Activated naive CD8-positive, alpha-beta T cell (primary cell): Measurements from ENCODE around the gene THOP1.

Source experiments
- H3K27ac Mint-ChIP-seq: one replicate; pipeline ENCODE4 v1.8.0; 2021; ENCODE audit warnings: mixed read lengths
- H3K27me3 Mint-ChIP-seq: one replicate; pipeline ENCODE4 v1.8.0; 2021; ENCODE audit warnings: mixed read lengths
- H3K36me3 Mint-ChIP-seq: one replicate; pipeline ENCODE4 v1.8.0; 2021; ENCODE audit warnings: mixed read lengths
- H3K4me1 Mint-ChIP-seq: one replicate; pipeline ENCODE4 v1.8.0; 2021; ENCODE audit warnings: low read depth, mixed read lengths
- H3K4me3 Mint-ChIP-seq: one replicate; pipeline ENCODE4 v1.8.0; 2021; ENCODE audit warnings: mild to moderate bottlenecking, mixed read lengths
- H3K9me3 Mint-ChIP-seq: one replicate; pipeline ENCODE4 v1.8.0; 2021; ENCODE audit warnings: low read depth, mixed read lengths

The THOP1 gene

GRCh38 chr19:2827840-2828489 lies 42.7 kb downstream of the THOP1 start:
- H3K27me3 Mint-ChIP-seq: no peaks in the 10 kb centered on the region
- H3K27ac Mint-ChIP-seq: no peak overlapping the region
- H3K36me3 Mint-ChIP-seq: peaks cover 11% of the 10 kb centered on the region
- no peaks in the 10 kb centered on the region for H3K4me1 Mint-ChIP-seq
- H3K4me3 Mint-ChIP-seq: no peak overlapping the region
- H3K9me3 Mint-ChIP-seq: no peaks in the 10 kb centered on the region

DNA sequence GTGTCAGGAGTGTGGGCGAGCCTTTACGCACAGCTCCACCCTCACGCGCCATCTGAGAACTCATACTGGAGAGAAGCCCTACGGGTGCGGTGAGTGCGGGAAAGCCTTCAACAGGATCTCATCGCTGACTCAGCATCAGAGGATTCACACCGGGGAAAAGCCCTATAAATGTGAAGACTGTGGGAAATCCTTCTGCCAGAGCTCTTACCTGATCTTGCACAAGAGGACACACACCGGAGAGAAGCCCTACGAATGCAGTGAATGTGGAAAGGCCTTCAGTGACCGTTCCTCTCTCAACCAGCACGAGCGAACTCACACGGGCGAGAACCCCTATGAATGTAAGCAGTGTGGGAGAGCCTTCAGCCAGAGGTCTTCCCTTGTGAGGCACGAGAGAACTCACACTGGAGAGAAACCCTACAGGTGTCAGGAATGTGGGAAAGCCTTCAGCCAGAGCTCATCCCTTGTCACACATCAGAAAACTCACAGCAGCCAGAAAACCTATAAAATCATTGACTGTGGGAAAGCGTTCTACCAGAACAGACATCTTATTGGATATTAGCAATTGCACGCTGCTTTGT lies 49.1 kb downstream of the THOP1 start:
- H3K9me3 Mint-ChIP-seq: no peaks in the 10 kb centered on the region
- no peak overlapping the region for H3K4me3 Mint-ChIP-seq
- H3K4me1 Mint-ChIP-seq: no peaks in the 10 kb centered on the region
- H3K27me3 Mint-ChIP-seq: no peaks in the 10 kb centered on the region
- peaks cover 27% of the 10 kb centered on the region for H3K36me3 Mint-ChIP-seq
- H3K27ac Mint-ChIP-seq: no peak overlapping the region

DNA sequence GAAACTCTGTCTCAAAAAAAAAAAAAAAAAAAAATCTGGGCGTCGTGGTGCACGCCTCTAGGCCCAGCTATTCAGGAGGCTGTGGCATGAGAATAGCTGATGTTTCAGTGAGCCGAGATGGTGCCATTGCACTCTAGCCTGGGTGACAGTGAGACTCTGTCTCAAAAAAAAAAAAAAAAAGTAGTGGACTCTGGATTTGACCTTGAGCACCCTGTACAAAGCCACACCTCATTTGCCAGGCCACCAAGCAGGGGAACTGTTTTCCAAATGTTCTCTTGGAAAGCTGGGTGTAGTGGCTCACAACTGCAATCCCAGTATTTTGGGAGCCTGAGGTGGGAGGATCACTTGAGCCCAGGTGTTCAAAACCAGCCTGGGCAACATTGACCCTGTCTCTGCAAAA lies 52.1 kb downstream of the THOP1 start:
- Mint-ChIP-seq H3K27ac (no peak overlapping the region), H3K4me1 (peaks cover 4% of the 10 kb centered on the region), H3K4me3 (no peak overlapping the region), H3K9me3 (no peaks in the 10 kb centered on the region), H3K27me3 (no peaks in the 10 kb centered on the region), H3K36me3 (peaks cover 27% of the 10 kb centered on the region)

GRCh38 chr19:2840794-2841791 lies 55.8 kb downstream of the THOP1 start, which contains the start of gene ZNF555:
ZNF555 (plus strand) TSS chr19:2841475; CDS start chr19:2841573, 98 bp downstream.
- Mint-ChIP-seq H3K4me1 (peaks cover 22% of the 10 kb centered on the region), H3K9me3 (no peaks in the 10 kb centered on the region), H3K27ac (peak within 1 kb of the TSS; percentile 84), H3K4me3 (peak within 1 kb of the TSS; percentile 90), H3K36me3 (peaks cover 16% of the 10 kb centered on the region), H3K27me3 (no peaks in the 10 kb centered on the region)

- peaks cover 11% of the 10 kb centered on the region for H3K36me3 Mint-ChIP-seq
- peak overlapping the region; percentile 22 for H3K27ac Mint-ChIP-seq
- peaks cover 25% of the 10 kb centered on the region for H3K4me1 Mint-ChIP-seq
- no peaks in the 10 kb centered on the region for H3K9me3 Mint-ChIP-seq
- H3K27me3 Mint-ChIP-seq: no peaks in the 10 kb centered on the region
- H3K4me3 Mint-ChIP-seq: peak overlapping the region; percentile 81
These were observed 56.7 kb downstream of the THOP1 start for GRCh38 chr19:2841855-2842574.

DNA sequence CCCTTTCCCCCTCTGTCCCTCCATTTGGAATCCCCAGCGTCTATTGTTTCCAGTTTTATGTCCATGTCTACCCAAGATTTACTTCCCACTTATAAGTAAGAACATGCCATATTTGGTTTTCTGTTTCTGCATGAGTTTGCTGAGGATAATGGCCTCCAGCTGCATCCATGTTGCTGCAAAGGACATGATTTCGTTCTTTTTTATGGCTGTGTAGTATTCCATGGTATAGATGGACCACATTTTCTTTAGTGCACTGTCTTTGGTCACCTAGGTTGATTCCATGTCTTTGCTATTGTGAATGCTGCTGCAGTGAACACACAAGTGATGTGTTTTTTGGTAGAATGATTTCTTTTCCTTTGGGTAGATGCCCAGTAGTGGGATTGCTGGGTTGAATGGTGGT lies 59.8 kb downstream of the THOP1 start:
- Mint-ChIP-seq H3K36me3 (peaks cover 11% of the 10 kb centered on the region), H3K9me3 (no peaks in the 10 kb centered on the region), H3K4me1 (peaks cover 36% of the 10 kb centered on the region), H3K27ac (no peak overlapping the region), H3K4me3 (no peak overlapping the region), H3K27me3 (no peaks in the 10 kb centered on the region)

DNA sequence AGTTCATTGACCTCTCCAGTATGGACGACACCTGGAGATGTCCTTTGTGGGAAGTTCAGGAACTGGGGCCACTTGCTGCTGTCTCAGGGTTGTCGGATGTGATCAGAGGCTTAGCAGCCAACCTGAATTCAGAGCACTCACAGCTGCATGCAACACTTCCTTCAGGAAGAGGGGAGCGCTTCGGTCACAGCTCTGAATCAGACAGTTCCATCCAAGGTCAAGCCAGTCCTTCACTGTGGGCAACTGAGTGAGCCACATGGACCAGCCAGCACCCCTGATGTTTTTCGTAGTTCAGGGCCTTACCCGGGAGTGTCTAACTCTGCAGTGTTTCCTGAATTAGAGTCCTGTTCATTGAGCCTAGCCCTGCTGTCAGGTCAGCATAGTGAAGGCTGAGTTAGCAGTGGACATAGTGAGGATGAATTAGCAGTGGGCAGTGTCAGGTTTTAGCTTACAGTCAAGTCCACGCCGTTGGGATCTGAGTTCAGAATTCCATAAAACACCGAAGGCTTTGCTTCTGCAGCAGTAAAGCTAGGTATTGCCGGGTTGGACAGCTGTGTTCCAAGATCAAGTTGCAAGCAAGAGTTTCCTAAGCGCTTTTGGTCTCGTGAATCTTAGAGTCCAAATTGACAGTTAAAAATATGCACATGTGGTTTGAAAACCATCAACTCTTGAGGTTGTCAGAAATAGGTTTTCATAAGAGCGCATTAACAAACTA lies 61.0 kb downstream of the THOP1 start:
- Mint-ChIP-seq H3K4me1 (peaks cover 44% of the 10 kb centered on the region), H3K4me3 (no peak overlapping the region), H3K27me3 (no peaks in the 10 kb centered on the region), H3K36me3 (peaks cover 17% of the 10 kb centered on the region), H3K27ac (no peak overlapping the region), H3K9me3 (no peaks in the 10 kb centered on the region)

DNA sequence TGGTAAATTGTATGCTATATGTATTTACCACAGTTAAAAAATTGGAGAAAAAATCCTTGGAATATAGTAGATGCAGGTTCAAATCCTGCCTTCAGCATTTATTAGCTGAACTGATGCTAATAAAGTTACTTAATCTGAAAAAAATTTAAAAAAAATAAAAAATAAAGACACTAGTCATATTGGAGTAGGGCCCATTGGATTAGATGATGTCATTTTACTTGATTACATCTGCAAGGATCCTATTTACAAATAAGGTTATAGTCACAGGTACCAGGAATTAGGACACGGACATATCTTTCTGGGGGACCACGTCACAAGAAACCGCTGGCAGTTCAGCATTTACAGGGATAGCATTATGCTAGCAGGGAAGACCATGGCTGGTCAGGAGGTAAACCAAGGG lies 62.2 kb downstream of the THOP1 start:
- peaks cover 27% of the 10 kb centered on the region for H3K36me3 Mint-ChIP-seq
- no peak overlapping the region for H3K4me3 Mint-ChIP-seq
- peaks cover 40% of the 10 kb centered on the region for H3K4me1 Mint-ChIP-seq
- no peak overlapping the region for H3K27ac Mint-ChIP-seq
- no peaks in the 10 kb centered on the region for H3K27me3 Mint-ChIP-seq
- H3K9me3 Mint-ChIP-seq: no peaks in the 10 kb centered on the region

DNA sequence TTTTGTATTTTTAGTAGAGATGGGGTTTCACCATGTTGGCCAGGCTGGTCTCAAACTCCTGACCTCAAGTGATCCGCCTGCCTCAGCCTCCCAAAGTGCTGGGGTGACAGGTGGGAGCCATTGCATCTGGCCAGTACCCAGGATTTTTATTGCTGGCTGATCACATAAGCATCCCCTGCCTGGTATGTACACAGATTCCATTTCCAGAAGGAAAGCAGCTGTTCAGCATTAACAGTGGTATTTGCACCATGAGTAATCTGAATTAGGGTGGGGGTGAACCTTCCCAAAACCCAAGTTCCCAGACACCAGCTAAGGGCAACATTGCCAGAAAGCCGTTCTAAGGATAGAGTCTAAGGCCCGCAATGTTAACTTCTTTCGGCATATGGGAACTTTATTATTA lies 63.3 kb downstream of the THOP1 start:
- Mint-ChIP-seq H3K27me3 (no peaks in the 10 kb centered on the region), H3K4me1 (peaks cover 31% of the 10 kb centered on the region), H3K27ac (no peak overlapping the region), H3K4me3 (no peak overlapping the region), H3K9me3 (peaks cover 3% of the 10 kb centered on the region), H3K36me3 (peaks cover 38% of the 10 kb centered on the region)

GRCh38 chr19:2850256-2850925 lies 65.1 kb downstream of the THOP1 start:
- Mint-ChIP-seq H3K4me1 (peaks cover 31% of the 10 kb centered on the region), H3K27ac (peak overlapping the region; percentile 0), H3K27me3 (no peaks in the 10 kb centered on the region), H3K9me3 (peaks cover 8% of the 10 kb centered on the region), H3K36me3 (peaks cover 46% of the 10 kb centered on the region), H3K4me3 (peak overlapping the region; percentile 44)

- Mint-ChIP-seq H3K4me3 (no peak overlapping the region), H3K27ac (no peak overlapping the region), H3K36me3 (peaks cover 45% of the 10 kb centered on the region), H3K4me1 (peaks cover 38% of the 10 kb centered on the region), H3K27me3 (no peaks in the 10 kb centered on the region), H3K9me3 (peaks cover 8% of the 10 kb centered on the region)
These were observed 67.3 kb downstream of the THOP1 start for GRCh38 chr19:2852598-2852997.

DNA sequence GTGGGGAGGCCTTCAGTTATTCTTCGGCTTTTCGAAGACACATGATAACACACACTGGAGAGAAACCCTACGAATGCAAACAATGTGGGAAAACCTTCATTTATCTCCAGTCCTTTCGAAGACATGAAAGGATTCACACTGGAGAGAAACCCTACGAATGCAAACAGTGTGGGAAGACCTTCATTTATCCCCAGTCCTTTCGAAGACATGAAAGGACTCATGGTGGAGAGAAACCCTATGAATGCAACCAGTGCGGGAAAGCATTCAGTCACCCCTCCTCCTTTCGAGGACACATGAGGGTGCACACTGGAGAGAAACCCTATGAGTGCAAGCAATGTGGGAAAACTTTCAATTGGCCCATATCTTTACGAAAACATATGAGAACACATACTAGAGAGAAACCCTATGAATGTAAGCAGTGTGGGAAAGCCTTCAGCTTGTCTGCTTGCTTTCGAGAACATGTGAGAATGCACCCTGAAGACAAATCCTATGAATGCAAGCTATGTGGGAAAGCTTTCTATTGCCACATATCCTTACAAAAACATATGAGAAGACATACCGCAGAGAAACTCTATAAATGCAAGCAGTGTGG lies 67.8 kb downstream of the THOP1 start:
- H3K27ac Mint-ChIP-seq: no peak overlapping the region
- peaks cover 43% of the 10 kb centered on the region for H3K4me1 Mint-ChIP-seq
- H3K9me3 Mint-ChIP-seq: peaks cover 8% of the 10 kb centered on the region
- H3K36me3 Mint-ChIP-seq: peaks cover 45% of the 10 kb centered on the region
- no peak overlapping the region for H3K4me3 Mint-ChIP-seq
- H3K27me3 Mint-ChIP-seq: no peaks in the 10 kb centered on the region

DNA sequence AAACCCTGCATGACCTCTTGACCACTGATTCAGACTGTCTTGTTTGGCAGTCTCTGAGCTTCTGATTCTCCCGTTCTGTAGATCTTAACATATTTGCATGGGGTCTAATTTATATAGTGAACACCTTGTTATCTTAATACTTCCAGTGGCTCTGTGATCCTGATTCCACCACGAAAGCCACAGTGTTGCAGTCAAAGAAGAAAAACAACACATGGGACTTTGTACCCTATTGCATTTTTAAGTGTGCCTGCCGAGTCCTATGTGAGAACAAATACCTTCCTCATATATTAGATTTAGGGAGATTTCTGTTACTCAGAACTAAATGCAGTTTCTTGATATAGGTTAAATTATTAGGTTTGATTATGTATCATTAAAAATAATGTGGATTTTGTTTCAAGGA lies 69.5 kb downstream of the THOP1 start:
- Mint-ChIP-seq H3K36me3 (peaks cover 45% of the 10 kb centered on the region), H3K9me3 (peaks cover 8% of the 10 kb centered on the region), H3K4me1 (peaks cover 43% of the 10 kb centered on the region), H3K27ac (no peak overlapping the region), H3K4me3 (no peak overlapping the region), H3K27me3 (no peaks in the 10 kb centered on the region)
